Stimulated activated CD4-positive, alpha-beta T cell treated with anti-CD3 and anti-CD28 coated beads, TNF-alpha, amount 100 ng/mL, for 1 hour (primary cell): ENCODE results near the gene CCDC47.

ENCODE experiments used
- DNase-seq, 3 donors: peaks; one replicate each; pipeline ENCODE4 v3.0.0-alpha.2; 2020; ENCODE audit warnings: low read depth in 3 of 3, low spot score in 1 of 3

Gene CCDC47

DNA sequence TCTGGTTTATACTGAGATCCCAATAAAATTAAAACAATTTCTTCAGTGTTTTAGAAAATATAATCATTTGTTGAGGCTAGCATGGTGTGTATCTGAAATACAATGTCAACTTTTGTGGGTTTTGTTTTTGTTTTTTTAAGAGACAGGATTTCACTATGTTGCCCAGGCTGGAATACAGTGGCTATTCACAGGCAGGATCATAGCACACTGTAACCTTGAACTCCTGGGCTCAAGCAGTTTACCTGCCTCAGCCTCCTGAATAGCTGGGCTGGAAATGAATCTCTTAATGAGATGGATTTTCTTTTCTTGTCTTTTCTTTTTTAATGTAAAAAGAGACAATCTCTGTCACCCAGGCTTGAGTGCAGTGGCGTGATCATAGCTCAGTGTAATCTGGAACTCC, 12.7 kb upstream of the CCDC47 start:
- no peak for DNase-seq

DNA sequence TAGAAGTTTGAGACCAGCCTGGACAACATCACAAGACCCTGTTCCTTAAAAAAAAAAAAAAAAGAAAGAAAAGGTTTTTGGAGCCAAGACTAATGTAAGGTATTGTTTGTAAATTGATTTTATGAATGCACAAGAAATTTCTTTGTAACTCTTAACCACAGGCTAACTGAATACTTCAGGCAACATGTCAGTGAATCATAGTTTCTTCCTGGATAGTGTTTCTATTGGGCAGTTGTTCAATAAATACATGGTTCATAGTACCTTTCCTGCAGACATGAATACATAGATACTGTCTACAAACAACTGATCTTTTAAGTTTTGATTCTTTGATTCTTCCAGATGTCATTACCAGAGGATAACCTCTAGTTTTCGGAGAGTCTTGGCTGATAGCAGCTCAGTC, 12.2 kb upstream of the CCDC47 start:
- no peak for DNase-seq

DNA sequence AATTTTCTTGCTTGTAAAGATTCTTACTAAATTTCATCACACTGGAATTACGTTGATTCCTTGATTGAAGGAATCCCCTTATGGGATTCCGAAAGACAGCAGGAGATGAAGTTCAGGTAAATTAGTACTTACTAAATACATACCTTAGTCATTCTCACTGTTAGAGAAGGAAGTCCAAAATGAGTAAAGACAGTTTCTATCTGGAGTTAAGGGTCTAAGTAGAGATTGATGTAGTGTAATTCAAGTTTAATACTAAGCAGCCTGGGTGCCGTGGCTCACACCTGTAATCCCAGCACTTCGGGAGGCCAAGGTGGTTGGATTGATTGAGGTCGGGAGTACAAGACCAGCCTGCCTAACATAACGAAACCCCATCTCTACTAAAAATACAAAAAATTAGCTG, 10.1 kb upstream of the CCDC47 start:
- DNase-seq: no peak

DNA sequence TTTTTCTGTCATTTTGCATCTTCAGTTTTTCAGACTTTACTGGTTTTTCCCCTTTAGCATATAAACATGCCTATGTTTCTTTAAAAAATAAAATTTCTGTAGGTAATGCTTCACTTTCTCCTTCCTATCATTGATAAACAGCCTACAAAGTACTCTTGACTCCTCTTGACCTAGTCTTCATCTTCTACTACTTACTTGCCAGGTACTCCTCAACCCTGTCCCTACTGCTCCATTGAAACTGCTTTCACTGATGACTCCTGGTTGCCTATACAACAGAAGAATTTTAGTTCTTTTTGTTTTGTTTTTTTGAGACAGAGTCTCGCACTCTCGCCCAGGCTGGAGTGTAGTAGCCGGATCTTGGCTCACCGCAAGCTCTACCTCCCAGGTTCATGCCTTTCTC, 7.5 kb upstream of the CCDC47 start:
- no peak for DNase-seq

DNA sequence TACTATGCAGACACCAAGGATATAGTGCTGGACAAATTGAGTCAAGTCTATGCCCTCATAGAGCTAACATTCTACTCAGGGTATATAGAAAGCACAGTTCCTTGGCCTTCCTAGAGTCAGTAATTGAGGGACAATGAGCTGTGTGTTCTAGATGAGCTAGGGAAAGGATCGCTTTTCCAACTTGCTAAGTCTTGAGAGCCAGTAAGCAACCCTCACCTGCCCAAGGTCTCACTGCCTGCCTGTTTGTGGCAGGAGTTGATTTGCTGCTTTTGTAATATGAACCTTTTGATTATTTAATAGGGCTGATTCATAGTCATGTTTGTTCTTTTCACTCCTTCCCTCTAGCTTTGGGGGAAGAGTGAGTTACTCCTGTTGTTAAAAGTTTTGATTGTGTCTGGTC, 7.1 kb upstream of the CCDC47 start:
- DNase-seq: no peak

DNA sequence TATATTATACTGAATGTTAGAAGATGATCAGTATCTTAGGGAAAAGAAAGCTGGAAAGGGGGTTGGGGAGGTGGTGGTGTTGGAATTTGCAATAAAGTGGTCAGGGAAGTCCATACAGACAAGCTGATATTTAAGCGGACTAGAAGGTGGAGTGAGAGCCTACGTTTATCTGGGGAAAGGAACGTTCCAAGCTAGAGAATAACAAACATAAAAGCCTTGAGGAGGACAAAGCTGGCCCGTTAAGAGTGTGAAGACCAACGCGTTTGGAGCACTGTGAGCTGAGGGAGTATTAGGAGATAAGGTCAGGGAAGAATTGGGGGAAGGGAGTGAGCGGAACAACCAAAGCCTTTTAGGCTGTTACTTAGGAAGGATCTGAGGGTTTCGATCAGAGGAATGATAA, 2.0 kb upstream of the CCDC47 start:
- DNase-seq: no peak

DNA sequence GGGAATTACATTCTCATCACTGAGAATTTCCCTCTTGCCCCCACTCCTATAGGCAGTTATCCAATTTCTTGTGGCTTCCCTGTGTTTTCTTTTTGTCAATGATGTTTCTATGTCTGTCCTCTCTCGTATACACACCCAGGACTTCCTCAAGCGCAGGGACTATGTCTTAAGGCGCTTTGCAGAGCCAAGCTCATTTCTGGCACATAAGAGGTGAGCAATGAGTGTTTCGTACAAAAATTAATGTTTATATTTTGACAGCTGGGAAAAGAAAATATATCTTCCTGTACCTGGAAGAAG, 1.5 kb upstream of the CCDC47 start:
- no peak for DNase-seq

DNA sequence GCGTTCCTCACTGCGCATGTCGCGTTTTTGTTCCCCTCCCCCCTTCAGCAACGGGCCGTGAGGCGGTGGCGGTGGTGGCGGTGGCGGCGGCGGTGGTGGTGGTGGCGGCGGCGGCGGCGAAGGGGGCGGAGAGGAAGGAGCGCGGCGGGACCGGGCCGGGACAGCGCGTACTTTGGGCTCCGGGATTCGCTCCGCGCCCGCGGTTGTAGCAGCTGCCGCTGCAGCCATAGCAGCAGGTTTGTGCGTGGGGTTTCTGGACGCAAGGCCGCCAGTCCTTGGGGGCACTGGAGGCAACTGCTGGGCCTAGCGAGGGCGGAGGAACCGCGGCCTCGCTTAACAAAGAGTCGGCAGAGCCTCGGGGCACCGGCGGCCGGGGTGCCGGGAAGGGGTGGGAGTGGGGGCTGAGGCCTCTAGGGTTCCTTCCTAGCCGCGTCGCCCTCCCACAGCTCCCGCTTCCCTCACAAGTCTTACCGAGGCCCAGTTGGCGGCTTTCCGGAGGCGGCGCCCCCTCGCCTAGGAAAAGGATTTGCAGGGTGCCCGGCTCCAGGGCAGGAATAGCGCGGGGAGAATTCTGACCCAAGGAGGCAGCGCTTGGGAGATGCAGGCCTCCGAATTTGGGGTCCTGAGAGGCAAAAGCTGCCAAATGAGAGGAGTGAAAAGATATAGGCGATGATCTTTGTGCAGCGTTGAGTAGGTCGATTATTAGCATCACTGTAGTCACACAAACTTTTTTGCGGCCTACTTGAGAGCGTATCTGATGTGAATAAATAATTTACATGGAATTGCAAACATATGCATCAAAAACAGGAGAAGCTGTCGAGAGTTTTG, 958 bp upstream of the CCDC47 start, which contains the start of gene DDX42:
DDX42 (plus strand) TSS at position 30 of the 828 bp plus-strand sequence. CDS start 12,880 bp downstream, outside the sequence.
- DNase-seq: peak; percentile 77 to 85 (median 84)

DNA sequence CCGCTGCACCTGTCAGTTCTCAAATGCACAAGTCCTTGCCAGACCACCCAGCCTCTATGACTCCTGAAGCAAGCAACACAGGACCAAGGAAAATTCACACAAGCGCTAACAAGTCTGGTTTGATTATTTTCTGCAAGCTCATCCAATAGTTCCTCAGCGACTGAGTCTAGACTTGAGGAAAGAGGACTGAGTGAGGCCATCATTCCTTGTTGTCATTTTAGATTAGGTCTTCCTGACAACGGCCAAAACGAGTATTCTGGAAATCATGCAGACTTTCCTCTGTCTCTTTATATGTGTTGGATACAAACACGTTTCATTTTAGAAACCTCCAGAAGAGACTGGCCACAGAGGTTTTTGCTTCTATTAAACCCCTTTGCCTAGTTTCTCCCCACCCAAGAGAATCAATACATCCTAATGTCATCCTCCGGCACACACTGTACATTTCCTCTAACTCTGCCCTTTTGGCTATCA, 561 bp downstream of the CCDC47 start:
- no peak for DNase-seq

DNA sequence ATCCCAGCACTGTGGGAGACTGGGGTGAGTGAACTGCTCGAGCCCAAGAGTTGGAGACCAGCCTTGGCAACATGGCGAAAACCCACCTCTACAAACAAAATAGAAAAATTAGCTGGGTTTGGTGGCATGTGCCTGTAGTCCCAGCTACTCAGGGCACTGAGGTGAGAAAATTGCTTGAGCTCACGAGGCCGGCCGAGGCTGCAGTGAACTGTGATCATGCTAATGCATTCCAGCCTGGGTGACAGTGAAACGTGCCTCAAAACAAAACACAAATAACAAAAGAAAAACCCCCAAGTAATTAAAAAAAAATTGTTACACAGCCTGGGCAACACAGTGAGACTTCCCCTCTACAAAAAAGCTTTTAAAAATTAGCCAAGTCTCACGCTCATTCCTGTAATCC, 5.0 kb downstream of the CCDC47 start:
- DNase-seq: no peak

DNA sequence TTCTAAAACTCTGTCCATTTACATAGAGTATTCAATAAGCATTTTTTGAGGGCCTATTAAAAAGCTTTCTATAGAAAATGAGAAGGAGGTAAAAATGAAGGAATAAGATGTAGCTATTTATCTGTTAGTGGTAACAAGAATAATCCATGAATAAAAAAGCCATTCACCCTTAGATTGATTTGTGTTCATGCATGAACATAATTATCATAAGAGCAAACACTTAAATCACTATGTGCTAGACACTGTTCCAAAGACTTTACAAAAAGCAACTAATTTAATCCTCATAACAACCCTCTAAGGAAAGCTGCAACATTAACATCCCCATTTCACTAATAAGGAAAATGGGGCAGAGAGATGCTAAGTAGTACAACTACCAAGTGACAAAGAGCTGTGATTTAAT, 6.6 kb downstream of the CCDC47 start:
- DNase-seq: no peak

DNA sequence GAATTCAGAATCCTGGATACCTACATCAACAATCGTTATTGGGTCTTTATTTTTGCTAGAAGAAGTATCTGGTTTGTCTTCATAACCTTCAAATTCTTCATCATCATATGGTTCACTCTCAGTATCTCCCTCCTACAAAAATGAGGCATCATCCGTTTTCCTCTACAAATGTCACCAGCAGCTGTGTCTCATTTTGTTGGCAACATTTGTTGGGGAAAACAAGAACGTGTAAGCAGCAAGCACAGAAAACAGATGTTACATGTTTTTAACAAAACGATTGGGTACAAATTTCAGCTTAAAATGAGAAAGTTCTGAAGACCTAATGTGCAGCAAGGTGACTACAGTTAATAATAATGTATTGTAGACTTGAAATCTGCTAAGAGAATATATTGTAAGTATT, 8.7 kb downstream of the CCDC47 start:
- DNase-seq: no peak

DNA sequence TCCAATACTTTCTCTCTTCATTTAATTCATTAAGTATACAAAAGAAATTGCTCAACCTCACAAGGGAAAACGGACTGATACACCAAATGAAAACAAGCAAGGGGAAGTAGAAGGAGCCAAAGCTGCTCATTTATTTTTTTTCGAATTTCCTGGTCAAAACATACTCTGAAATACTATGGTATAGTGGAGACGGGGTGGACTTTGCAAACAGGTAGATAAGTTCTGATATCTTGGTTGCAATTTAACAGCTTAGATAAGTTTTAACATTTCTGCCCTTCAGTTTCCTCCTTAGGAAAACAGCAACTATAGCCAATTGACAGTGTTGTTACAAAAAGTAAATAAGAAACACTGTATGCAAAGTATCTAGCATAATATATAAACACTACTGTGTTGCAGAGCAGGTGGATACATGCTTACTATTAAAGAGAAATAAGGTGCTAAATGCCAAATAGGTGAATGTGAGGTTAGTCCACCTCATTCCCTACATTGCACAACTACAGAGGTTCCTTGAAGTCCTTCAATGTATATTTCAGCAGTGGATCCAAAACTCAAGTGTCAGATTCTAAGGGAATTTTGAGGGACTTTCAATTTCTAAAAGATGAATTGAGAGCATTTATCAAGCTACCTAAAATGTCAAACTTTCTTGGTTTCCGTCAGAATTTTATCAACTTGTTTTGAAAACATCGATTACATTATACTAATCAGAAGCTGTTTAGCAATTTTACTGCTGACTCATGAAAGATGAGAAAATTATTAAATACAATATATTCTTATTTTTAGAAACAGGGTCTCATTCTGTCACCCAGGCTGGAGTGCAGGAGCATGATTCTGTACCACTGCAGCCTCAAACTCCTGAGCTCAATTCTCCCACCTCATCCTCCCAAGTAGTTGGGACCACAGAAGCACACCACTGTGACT, 11.0 kb downstream of the CCDC47 start:
- DNase-seq: no peak

DNA sequence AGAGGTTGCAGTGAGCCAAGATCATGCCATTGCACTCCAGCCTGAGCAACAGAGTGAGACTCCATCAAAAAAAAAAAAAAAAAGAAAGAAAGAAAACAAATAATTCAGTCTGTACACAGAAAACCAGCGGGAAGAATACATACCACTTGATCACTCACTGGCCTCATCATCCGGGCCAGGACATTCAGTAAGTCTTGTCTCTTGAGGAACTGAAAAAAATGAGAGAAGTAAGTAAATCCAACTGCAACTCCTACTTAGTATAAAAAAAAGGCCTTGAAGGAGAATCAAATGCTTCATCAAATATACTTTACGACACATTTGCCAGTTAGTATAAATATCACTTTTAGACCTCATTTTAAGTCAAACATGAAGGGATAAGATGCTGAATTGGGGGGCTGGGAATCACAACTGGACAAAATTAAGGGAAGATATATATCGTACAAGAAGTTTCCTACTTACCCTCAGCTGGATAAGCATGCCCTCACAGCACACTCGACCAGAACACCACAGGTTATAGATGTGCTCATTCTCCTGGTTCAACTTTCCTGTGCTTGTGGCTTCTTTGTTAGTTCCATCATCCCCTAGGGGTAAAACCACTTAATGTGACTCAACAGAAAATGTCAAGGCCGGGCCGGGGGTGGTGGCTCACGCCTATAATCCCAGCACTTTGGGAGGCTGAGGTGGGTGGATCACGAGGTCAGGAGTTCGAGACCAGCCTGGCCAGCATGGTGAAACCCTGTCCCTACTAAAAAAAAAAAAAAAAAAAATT, 12.4 kb downstream of the CCDC47 start:
- no peak for DNase-seq

DNA sequence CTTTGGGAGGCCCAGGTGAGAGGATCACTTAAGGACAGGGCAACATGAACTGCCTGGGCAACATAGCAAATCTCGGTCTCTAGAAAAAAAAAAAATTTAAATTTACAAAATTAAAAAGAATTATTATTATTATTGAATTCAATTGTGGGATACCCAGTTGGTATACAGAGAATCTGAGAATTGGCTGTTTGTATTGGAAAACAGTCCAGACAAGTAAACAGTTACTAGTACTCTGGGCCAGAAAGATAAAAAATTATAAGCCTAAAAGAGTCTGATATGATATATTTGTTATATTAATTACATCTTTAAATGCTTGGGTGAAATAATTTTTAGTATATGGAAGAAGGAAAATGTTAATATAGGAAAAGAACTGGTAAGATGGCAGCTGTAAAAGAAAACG, 15.0 kb downstream of the CCDC47 start:
- DNase-seq: no peak

DNA sequence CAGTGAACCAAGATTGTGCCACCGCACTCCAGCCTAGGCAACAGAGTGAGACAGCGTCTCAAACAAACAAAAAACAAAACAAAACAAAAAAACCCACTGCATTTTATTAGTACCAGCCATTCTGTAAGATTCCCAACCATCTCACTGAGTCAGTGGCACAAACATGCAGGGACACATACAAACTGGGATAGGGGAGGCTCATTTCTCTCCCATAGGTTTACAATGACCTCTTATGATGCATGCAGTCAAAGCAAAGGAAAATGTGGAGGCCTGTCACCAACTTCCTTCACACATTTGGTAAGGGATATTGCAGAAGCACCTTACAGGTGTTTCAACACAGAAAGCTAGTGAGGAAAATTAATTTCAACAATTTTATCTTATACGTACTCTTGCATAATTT, 19.4 kb downstream of the CCDC47 start:
- DNase-seq: no peak

DNA sequence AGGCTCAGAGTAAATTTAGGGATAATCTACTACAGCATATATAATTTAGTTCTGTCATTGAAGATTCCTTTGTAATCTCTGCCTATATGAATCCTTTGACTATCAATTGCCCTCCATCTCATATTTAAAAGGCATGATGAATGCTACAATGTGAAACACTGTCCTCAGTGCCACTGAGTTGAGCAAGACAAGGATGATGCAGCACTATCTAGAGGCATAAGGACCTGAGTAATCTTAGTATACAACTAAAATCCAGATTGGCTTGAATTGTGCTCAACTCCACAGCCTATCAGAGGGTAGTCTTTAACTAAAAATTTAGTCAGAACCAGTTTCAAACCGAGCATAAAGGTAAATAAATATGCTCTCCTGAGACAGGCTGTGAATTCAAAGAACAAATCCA, 20.2 kb downstream of the CCDC47 start:
- DNase-seq: no peak

DNA sequence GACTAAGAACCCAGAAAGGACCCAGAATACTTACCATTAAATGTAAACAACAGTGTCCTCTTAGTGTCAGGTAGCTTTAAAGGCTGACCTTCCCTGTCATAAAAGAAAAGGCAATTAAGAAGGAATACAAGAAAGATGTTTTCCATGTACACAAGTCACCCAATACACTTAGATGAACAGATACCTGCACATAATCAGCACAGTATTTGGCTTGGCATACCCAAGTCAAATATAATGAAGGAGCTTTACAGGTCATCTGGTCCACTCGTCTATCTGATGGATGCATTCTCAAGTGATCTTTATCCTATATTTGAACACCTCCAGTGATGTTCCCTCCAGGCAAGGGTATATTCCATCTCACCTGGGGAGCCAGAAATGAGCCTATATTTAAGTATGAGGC, 20.7 kb downstream of the CCDC47 start:
- DNase-seq: no peak

DNA sequence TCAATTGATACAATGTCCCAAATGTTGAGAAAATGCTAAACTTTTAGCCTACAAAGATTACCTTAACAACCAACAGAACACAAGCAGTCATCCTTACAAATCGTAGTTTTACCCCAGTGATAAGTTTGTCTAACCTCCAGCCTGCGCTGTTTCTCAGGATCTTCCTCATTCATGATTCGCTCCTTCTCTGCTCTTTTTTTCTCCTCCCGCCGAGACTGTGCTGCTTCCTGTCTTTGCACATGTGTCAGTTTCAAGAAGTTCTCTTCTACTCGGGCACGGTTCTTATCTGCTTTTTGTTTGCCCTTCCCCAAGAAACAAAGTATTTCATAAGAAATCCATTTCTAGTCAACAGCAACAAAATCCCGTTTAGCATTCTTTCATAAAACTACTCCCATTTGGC, 21.6 kb downstream of the CCDC47 start:
- DNase-seq: no peak

DNA sequence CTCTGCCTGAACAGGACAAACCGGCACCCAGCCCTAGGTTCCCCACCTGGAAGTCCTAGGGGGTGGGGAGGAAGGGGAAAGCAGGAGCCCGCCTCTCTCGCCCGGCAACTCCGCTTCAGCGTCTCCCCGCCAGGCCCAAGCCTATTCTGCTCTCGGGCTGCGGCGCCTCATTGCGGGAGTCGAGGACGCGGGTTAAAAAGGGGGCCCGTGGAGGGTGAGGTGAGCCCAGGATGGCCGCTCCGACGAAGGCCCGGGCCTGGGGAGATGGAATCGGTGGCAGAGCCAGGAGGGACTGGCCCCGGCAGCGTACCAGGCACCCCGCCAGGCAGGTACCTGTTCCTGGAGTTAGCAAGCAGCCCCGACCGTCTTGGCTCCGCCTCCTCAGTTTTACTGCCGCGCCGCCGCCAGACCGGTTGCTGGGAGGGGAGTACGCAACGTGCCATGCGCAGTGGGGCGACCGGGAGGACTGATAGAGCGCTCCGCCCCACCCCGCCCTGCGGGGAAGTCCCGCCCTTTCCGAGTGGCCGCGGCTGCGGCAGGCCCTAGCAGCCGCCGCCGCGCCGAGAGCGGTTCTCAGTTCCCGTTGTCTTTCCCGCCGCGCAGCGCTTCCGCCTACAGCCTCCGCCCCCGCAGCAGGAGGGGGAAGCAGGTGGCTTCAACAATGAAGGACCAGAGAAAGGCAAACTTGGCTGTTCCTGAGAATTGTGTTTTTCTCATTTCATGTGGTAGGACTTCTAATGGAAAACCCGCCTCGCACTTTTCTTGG, 31.8 kb downstream of the CCDC47 start, which contains the start of gene STRADA:
STRADA (minus strand) TSS at position 392 of the 766 bp plus-strand sequence. CDS start 13,430 bp downstream, outside the sequence.
- peak; percentile 97 to 98 (median 98) for DNase-seq

DNA sequence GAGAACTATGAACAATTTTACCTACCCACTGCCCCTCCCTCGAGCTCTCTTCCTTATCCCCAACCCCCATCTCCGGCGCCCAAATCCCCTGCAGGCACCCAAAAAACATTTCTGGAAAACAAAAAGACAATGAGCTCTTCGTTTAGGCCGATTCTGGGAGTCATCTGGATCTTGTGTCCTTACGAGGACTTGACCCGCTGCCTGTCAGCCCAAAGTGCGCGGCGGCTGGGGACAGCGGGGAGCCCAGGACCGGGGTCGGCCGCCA, 32.3 kb downstream of the CCDC47 start:
- no peak for DNase-seq
